GM08714 (cell line): Measurements from ENCODE around the gene GPR84.

Source experiments
- H3K4me3 ChIP-seq: fragments of 200-500 bp; sonication (Bioruptor generic); 2 replicates; pipeline ENCODE4 v1.5.1; 2014; ENCODE audit warnings: mild to moderate bottlenecking, low read length, inconsistent platforms
- ZNF274 ChIP-seq: IDR thresholded peaks from 2 replicates; pipeline ENCODE4 v1.6.1; 2012; ENCODE audit warnings: mild to moderate bottlenecking, low read depth, low read length

GPR84 gene

DNA sequence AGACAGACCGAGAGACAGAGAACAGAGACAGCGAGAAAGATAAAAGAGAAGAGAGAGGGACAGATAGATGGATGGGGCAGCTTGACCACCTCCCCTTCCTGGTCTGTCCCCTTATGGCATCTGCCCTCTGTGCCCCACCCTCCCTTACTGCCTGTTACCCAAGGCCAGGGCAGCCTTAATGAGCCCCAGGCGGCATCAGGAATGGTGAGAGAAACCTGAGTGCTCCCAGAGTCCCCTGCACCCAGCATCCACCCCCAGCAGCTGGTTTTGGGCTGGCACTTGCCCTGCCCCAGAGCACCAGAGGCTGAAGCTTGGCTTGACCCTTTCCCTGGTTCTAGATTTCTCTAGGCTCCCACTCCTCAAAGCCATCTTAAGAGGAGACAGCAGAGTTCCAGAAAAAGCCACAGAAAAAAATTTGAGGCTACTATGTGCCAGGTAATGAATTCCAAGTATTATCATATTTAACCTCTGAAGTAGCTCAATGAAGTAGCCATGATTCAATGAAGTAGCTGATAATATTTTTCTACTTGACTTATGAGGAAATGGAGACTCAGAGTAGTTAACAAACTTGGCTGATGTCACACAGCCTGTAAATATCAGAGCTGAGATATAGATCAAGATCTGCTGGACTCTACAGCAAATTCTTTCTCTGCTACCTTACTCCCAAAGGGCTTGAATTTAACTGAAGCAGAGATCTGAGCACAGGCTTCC is 22.3 kb upstream of the GPR84 start:
- no peak for TF ChIP-seq ZNF274
- H3K4me3 ChIP-seq: no peak overlapping the region

GRCh38 chr12:54385251-54385914 is 21.1 kb upstream of the GPR84 start:
- H3K4me3 ChIP-seq: no peak overlapping the region; the same call in 1 of the 2 replicates
- no peak for TF ChIP-seq ZNF274

DNA sequence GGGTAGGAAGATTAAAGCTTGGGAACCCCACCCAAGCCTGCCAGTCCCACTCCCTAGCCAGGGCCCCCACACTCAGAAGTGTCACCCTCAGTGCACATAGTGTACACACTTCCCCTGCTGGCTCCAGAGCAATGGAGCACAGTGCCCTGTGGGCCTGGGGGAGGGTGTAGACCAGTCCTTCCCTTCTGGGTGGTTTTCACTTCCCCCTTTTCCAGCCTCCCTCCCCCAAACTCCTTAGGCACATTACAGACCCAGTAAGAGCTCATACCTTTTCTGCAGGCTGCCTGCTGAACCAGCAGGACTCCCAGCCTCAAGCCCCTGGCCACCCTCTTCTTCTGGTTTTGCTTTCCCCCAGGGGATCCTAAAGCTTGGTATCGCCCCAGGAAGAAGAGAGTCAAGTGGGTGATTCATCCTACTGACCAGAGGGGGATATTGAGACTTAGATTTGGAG is 20.3 kb upstream of the GPR84 start, which contains the start of gene ZNF385A:
Gene ZNF385A, minus strand, starts transcription at position 143 of the 451 bp plus-strand sequence. CDS start 219 bp downstream, outside the sequence.
- TF ChIP-seq ZNF274: no peak
- no peak within 1 kb of the TSS; the same call in 1 of the 2 replicates for H3K4me3 ChIP-seq

- TF ChIP-seq ZNF274: no peak
- no peak overlapping the region for H3K4me3 ChIP-seq
Measured at GRCh38 chr12:54383041-54383609, 18.8 kb upstream of the GPR84 start.

DNA sequence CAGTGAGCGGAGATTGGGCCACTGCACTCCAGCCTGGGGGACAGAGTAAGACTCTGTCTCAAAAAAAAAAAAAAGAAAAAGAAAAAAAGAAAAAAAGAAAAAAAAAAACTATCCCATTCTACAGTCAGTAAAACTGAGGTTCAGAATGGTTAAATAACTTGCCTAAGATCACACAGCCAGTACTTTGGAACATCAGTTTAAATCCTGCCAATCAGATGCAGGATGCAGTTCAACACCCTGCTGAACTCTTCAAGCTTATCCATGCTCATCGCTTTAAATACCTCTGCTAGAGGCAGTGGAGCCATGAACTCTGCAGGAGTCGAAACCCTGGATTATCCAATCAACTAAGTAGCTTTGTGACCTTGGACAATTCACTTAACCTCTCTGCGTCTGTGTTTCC is 16.9 kb upstream of the GPR84 start:
- TF ChIP-seq ZNF274: no peak
- H3K4me3 ChIP-seq: no peak overlapping the region

DNA sequence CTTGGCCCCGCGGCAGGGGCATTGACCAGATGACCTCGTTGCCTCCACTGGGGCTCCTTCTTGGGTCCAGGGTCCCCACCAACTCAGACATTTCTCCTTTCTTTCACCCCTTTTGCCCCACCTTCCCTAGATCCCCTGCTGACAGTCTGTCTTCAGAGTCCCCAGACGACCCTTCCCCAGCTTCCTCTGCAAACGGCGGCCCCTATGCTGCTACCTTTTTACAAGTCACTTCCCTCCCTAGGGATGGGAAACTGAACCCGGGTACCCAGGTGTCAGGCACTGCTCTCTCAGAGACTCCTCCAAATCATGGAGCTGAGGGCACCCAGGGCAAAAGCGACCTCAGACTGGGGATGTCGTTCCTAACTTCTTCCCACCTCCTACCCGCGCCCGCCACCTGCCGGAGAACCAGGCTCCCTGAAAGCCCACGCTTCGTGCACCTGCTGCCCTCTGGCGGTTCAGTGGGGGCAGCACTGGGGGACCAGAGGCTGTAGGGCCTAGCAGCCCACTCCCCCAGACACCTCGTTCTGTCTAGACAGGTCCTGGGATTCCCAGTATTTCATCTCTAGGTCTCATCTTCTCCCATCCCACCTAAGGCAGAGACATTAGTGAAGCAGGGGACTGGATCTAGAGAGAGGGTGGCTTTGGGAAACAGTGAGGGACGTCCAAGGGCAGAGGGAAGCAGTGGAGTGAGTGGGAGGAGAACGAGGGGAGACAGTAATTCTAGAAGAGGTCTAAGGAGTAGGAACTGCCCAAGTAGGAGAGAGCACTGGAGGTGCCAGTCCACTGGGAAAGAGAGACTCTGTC is 15.3 kb upstream of the GPR84 start:
- no peak overlapping the region for H3K4me3 ChIP-seq

DNA sequence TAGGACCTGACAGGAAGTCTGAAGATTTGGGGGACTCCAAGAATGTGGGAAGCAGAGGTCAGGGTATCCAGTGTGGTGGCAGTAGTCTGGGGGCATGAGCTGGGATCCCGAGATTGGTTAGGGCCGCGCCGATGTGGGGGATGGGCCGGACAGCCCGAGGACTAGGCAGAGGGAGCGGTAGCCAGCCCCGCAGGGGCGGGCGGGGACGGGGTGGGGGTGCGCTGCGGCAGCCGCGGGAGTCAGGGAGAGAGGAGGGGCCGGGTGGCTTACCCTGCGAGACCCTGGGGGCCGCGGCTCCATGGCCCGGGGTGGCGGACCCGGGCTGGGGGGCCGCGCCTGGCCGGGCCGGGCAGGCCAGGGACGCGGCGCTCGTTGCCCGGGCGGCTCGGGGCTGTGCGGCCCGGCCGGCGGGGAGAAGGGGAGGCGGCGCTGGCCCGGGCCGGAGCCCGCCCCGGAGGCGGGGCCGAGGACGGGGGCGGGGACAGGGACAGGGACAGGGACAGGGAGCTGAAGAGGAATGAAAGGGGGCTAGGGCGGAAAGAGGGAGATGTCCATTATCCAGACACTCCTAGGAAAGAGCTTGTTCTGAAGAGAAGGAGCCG is 14.6 kb upstream of the GPR84 start:
- TF ChIP-seq ZNF274: no peak
- no peak overlapping the region for H3K4me3 ChIP-seq

More for the DNA sequence above, 15.3 kb upstream of the GPR84 start:
- no peak for TF ChIP-seq ZNF274

GRCh38 chr12:54377797-54378515 is 13.7 kb upstream of the GPR84 start:
- no peak for TF ChIP-seq ZNF274
- no peak overlapping the region for H3K4me3 ChIP-seq

DNA sequence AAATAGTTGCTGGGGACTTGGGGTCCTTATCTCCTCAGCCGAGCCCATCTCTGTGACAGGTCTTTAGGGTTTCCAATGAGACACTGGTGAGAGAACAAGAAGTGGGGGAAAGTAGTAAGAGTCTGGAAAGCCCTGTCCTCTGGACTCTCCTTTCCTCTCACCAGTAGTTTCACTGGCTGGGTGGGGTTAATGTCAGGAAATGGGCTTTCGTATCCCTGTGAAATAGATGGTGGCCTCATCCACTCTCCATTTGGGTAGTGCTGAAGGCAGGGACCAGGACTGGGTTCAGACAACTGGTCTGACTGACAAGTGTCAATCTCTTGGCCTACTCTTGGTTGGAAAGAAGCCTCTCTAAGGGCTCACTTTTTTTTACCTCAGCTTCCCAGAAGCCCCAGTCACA is 12.7 kb upstream of the GPR84 start:
- no peak overlapping the region for H3K4me3 ChIP-seq
- TF ChIP-seq ZNF274: no peak

GRCh38 chr12:54376596-54376995 is 12.3 kb upstream of the GPR84 start:
- no peak overlapping the region for H3K4me3 ChIP-seq
- no peak for TF ChIP-seq ZNF274

DNA sequence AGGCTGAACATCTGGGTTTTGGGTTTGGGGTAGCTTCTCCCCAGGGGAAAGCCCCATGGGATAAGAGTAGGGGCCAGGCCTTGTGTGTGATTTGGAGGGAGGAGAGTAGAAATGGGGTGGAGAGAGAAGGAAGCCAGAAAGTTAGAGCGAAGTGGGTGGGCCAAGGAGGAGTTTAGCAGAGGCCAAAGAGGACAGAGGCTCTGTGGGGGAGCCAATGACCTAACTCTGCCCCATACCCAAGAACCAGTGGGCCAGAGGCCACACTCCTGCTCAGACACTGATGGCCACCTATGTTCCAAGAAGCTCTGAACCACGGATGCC is 10.9 kb upstream of the GPR84 start:
- no peak for TF ChIP-seq ZNF274
- H3K4me3 ChIP-seq: no peak overlapping the region

DNA sequence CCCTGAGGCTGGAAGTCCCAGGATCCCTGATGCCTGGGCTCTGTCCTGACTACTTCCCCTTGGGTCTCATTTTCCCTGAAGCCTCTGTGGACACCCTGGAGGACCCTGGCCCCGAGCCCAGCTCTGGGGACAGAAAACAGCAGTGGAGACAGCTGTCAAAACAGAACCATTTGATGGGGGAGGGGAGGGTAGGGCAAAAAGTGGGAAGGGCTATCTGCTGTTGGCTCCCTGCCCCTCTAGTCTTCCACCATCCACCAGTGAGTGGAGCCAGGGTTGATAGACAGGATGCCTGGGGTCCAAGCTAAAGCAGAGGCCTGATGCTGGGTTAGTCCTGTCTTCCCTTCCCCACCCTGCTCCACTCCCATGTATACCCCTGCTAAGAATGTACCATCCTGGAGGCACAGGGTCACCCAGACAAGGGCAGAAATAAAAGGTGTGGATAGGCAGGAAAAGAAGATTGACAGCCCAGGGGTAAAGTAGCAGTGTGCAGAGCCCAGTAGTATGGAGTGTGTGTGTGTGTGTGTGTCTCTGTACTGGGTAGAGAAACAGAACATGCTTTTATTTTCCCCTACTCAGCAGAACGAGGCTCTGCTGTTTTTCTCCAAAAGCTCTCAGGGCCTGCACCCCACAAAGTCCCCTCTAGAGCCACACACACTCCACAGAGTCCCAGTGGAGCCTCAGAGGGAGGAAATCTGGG is 10.4 kb upstream of the GPR84 start:
- TF ChIP-seq ZNF274: no peak
- no peak overlapping the region for H3K4me3 ChIP-seq
